GM18861 (cell line): ENCODE data around the gene AUH.

Experiments
- ATAC-seq: cut with Tn5 transposase; IDR thresholded peaks from one replicate; pipeline ENCODE4 v1.9.1; 2021; ENCODE audit not compliant: unreplicated experiment

AUH gene

GRCh38 chr9:91341258-91341746 is 20.4 kb downstream of the AUH start:
- ATAC-seq: no peak

- ATAC-seq: no peak
Measured at GRCh38 chr9:91340395-91340967, 21.2 kb downstream of the AUH start.

- ATAC-seq: no peak
Measured at GRCh38 chr9:91338681-91339080, 23.0 kb downstream of the AUH start.

GRCh38 chr9:91336786-91337185 is 24.9 kb downstream of the AUH start:
- ATAC-seq: no peak

DNA sequence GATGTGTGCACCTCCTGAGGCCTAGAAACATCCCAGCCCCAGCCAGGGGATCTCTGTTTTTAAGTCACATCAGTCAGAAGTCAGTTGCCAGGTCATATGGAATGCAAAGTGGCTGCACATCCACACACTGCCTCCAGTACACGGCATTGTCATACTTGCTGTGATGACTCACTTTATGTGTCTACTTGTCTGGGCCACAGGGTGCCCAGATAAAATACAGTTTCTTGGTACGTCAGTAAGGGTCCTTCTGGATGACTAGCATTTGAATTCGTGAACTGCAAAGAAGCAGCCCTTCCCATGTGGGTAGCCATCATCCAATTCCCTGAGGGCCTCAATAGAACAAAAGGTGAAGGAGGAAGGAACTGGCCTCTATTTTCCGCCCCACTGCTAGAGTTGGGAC is 27.7 kb downstream of the AUH start:
- no peak for ATAC-seq

- ATAC-seq: no peak
Measured at GRCh38 chr9:91333551-91333950, 28.2 kb downstream of the AUH start.

GRCh38 chr9:91332546-91333231 is 29.0 kb downstream of the AUH start:
- no peak for ATAC-seq

DNA sequence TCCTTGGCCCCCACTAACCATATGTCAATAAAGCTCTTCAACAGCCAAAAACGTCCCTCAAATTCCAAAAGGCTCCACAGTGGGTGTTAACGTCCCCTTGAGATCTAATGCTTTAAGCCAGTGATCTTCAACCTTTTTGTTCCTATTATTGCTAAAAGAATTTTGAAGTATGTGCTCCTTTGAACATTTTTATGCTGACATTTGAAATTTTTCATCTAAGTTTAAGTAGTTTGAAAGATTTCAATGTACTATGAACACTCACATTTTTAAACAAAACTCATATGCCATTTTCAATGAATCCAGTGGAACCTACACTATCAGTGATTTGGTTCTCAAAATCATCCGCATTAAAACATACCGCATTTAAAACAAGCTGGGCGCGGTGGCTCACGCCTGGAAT is 29.9 kb downstream of the AUH start:
- ATAC-seq: no peak

DNA sequence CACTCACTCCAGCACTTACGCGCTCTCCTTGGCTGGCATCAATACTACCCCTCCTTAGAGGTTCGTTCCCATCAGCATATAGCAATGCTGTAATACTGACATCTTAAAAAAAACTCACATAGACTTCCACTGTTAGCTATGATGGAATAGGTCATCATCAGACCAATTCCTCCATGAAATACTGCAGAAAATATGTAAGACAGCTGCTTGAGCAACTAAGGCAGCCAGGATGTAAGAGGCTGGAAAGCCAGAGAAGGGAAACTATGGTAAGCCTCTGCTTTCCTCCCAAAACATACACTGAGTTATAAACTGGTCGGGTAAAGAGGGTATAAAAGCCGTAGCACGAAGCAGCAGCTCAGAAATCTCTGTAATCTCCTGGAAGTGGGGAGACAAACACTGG is 33.5 kb downstream of the AUH start:
- ATAC-seq: no peak

DNA sequence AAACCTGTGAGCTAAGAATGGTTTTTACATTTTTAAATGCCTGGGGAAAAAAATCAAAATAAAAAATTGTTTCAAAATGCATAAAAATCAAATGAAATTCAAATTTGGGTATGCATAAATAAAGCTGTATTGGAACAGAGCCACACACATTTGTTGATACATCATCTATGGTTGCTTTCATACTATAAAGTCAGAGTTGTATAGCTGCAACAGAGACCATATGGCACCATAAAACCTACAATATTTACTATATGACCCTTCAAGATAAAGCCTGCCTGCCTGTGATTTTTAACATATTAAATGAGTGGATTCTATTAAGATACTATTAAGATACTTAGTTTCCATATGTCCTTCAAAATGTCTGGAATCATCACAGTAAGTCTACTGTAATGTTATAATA is 40.0 kb downstream of the AUH start:
- no peak for ATAC-seq

- no peak for ATAC-seq
Measured at GRCh38 chr9:91320299-91320698, 41.4 kb downstream of the AUH start.

GRCh38 chr9:91316093-91316492 is 45.6 kb downstream of the AUH start:
- no peak for ATAC-seq

GRCh38 chr9:91315191-91315590 is 46.5 kb downstream of the AUH start:
- no peak for ATAC-seq

DNA sequence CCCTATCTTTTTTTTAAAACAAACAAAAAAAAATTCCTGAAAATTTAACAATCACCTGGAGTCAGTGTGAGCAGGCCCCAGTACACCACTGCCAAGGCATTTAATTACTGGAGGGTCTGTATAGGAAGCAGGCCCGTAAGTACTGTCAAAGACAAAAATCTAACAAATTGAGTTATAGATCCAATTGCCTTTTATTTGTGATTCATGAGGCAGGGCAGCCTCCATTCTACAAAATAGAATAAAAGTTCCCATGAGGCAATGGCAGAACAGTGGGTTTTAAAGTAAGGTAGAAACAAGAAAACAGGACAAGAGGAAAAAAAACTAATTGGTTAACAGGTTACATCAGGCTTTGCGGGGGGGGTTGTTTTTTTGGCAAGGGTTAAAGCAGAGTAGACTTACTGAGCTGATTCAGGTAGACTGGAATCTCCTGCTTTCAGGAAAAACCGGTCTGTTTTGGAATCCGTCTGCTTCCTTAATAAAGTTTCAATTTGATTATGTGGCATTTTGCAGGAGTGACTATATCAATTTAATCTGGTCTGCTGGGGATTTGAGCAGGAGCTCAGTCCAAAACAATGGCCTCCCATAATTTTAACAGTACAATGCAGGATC is 48.9 kb downstream of the AUH start:
- no peak for ATAC-seq

GRCh38 chr9:91310037-91310436 is 51.7 kb downstream of the AUH start:
- no peak for ATAC-seq

- ATAC-seq: no peak
Measured at GRCh38 chr9:91308191-91308590, 53.5 kb downstream of the AUH start.

DNA sequence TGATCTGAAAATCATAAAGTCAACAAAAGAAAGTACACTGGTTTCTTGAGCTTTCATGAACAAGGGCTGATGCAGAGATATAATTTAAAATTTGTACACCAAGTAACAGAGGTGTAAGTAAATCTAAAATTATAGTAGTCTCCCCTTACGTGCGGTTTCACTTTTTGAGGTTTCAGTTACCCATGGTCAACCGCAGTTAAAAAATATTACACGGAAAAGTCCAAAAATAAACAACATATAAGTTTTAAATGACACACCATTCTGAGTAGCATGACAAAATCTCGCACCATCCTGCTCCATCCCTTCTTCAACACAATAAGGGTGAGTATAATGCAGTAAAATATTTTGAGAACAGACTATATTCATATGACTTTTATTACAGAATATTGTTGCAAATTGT is 54.4 kb downstream of the AUH start:
- no peak for ATAC-seq

GRCh38 chr9:91306296-91306630 is 55.5 kb downstream of the AUH start:
- no peak for ATAC-seq

GRCh38 chr9:91305596-91306295 is 56.0 kb downstream of the AUH start:
- no peak for ATAC-seq

- no peak for ATAC-seq
Measured at GRCh38 chr9:91303741-91304415, 57.8 kb downstream of the AUH start.

DNA sequence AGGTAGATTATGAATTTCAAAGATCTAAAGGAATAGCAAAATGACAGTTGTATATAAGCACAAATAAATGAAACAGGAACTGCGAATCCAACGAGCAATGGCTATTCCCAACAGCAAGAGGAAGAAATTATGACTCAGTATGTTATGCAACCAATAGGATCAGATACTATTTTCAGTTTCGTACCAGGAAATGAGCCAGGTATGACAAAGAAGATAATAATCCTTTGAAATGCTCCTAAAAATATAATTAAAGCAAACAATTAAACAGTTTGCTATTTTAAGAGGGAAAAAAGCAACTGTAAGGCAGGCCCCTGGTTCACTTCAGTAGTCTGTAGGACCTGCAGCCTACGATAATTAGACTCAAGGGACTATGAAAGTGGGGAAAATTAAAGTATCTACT is 58.9 kb downstream of the AUH start:
- no peak for ATAC-seq
